Calu3 (cell line): ENCODE measurements around the gene TLE3. TPM values are rescaled to one million over a fixed set of nuclear protein-coding genes. Genes with fewer than 3 reads are reported as not detected.

Experiments
- BruUV-seq: library from RNA; stranded (reverse); fragments of 400-500 nt; replicated peaks from 2 replicates; lab custom pipeline; 2021; lab: Mats Ljungman, UMichigan
- CTCF ChIA-PET: fragments of 300-600 bp; sonication (Branson Sonifier 250); formaldehyde crosslinking; loops from one replicate; lab custom pipeline; 2022; ENCODE audit warnings: antibody characterized with exemption; lab: Charles Lee
- DNase-seq: peaks from one replicate; pipeline ENCODE4 v3.0.0; 2022
- H3K27ac Mint-ChIP-seq: one replicate; pipeline ENCODE4 v1.8.0; 2022; ENCODE audit warnings: mixed read lengths; ENCODE audit not compliant: unreplicated experiment
- H3K27me3 Mint-ChIP-seq: one replicate; pipeline ENCODE4 v1.8.0; 2022; ENCODE audit warnings: mixed read lengths; ENCODE audit not compliant: unreplicated experiment
- H3K36me3 Mint-ChIP-seq: one replicate; pipeline ENCODE4 v1.8.0; 2022; ENCODE audit warnings: mild to moderate bottlenecking, moderate library complexity, mixed read lengths; ENCODE audit not compliant: insufficient read depth, unreplicated experiment
- H3K4me1 Mint-ChIP-seq: one replicate; pipeline ENCODE4 v1.8.0; 2022; ENCODE audit warnings: mild to moderate bottlenecking, low read depth, mixed read lengths; ENCODE audit not compliant: unreplicated experiment
- H3K4me3 Mint-ChIP-seq: one replicate; pipeline ENCODE4 v1.8.0; 2022; ENCODE audit warnings: mild to moderate bottlenecking, low read depth, moderate library complexity, mixed read lengths; ENCODE audit not compliant: unreplicated experiment
- H3K9me3 Mint-ChIP-seq: one replicate; pipeline ENCODE4 v1.8.0; 2022; ENCODE audit warnings: low read depth, mixed read lengths; ENCODE audit not compliant: unreplicated experiment
- intact Hi-C: fragments of 100-400 bp; cut with micrococcal nuclease; formaldehyde crosslinking; loops from one replicate; pipeline ENCODE4 v1.10.0; 2022; ENCODE audit not compliant: unreplicated experiment
- total RNA-seq: library from RNA; stranded (reverse); gene quantifications from 2 replicates; pipeline ENCODE4 v1.2.3, GENCODE V29; 2022
- TF ChIP-seq, protein P1 (sequence below): fragments of 200-600 bp; IDR thresholded peaks from one replicate; pipeline ENCODE4 v1.8.0; 2022; ENCODE audit warnings: antibody characterized with exemption; ENCODE audit not compliant: unreplicated experiment

TLE3 gene
- total RNA-seq, 1 experiment from 2014 or later = 54.8 TPM

- H3K27me3 Mint-ChIP-seq = peaks cover 87% of the 10 kb centered on the region
- H3K9me3 Mint-ChIP-seq = no peaks in the 10 kb centered on the region
- TF ChIP-seq, protein P1, sequence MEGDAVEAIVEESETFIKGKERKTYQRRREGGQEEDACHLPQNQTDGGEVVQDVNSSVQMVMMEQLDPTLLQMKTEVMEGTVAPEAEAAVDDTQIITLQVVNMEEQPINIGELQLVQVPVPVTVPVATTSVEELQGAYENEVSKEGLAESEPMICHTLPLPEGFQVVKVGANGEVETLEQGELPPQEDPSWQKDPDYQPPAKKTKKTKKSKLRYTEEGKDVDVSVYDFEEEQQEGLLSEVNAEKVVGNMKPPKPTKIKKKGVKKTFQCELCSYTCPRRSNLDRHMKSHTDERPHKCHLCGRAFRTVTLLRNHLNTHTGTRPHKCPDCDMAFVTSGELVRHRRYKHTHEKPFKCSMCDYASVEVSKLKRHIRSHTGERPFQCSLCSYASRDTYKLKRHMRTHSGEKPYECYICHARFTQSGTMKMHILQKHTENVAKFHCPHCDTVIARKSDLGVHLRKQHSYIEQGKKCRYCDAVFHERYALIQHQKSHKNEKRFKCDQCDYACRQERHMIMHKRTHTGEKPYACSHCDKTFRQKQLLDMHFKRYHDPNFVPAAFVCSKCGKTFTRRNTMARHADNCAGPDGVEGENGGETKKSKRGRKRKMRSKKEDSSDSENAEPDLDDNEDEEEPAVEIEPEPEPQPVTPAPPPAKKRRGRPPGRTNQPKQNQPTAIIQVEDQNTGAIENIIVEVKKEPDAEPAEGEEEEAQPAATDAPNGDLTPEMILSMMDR = no peak
- no TSS peak for BruUV-seq
- intact Hi-C loops = no loop called here
- no peak for DNase-seq
- H3K36me3 Mint-ChIP-seq = no peaks in the 10 kb centered on the region
- no peaks in the 10 kb centered on the region for H3K4me1 Mint-ChIP-seq
- CTCF ChIA-PET = interaction anchor here (0.7 kb wide), 1 partner anchor 23 kb away, joined by 4 read pairs; no protein-coding TSS in a partner anchor
- no peak overlapping the region for H3K27ac Mint-ChIP-seq
- no peak overlapping the region for H3K4me3 Mint-ChIP-seq
Measured at GRCh38 chr15:70027518-70027917, 70.2 kb downstream of the TLE3 start.

- intact Hi-C loops = no loop called here
Measured at GRCh38 chr15:70026991-70027390, 70.7 kb downstream of the TLE3 start.

DNA sequence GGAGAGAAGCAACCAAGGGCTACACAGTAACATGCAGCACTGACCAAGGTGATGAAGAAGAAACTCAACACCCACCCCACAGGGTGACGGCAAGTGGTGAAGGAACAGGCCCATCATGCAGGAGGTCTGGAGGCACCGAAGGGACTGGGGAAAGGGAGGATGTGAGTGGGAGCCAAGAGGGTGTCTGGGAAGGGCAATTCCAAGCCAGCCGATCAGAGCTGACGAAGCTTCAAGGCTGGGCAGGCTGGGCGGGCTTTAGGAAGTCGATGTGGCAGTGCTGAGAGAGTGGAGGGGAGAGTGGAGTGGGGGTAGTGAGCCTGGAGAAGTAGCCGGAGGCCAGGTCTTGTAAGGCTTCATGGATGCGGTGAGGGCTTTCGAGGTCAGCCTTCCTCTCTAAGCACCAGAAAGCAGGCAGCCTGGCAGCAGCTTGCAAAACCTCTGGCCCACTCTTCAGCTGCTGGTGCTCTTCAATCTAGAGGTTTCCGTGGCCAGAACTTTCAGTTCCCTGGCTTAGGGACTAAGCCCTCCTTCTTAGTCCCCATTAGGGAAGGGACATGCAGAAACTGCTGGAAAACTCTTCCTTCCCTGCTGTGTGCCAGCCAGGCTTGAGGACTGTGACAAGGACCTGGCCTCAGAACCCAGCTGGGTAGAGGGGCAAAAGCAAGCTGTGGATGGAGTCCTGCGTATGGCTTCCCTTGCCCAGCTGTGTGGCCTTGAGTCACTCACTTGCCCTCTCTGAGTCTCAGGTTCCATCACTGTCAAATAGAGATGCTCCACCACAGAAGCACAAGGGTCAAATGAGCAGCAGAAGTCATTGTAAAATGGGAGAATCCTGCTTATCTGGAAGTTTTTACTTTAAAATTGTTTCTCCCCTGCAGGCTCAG lies 72.1 kb downstream of the TLE3 start:
- BruUV-seq = no TSS peak
- H3K4me1 Mint-ChIP-seq = no peaks in the 10 kb centered on the region
- CTCF ChIA-PET = interaction anchor here (0.6 to 1.2 kb wide), 2 partner anchors 11 to 156 kb away, joined by 3 read pairs; no protein-coding TSS in a partner anchor
- no peaks in the 10 kb centered on the region for H3K36me3 Mint-ChIP-seq
- peaks cover 98% of the 10 kb centered on the region for H3K27me3 Mint-ChIP-seq
- no peaks in the 10 kb centered on the region for H3K9me3 Mint-ChIP-seq
- intact Hi-C loops = no loop called here
- no peak overlapping the region for H3K27ac Mint-ChIP-seq
- DNase-seq = no peak
- no peak overlapping the region for H3K4me3 Mint-ChIP-seq
- TF ChIP-seq, protein P1 = no peak

More at GRCh38 chr15:70026991-70027390, 70.7 kb downstream of the TLE3 start:
- no TSS peak for BruUV-seq
- CTCF ChIA-PET = no interaction called here
- Mint-ChIP-seq H3K4me1 (no peaks in the 10 kb centered on the region), H3K36me3 (no peaks in the 10 kb centered on the region), H3K4me3 (no peak overlapping the region), H3K27ac (no peak overlapping the region), H3K27me3 (peaks cover 92% of the 10 kb centered on the region), H3K9me3 (no peaks in the 10 kb centered on the region)
- TF ChIP-seq, protein P1 = no peak
- DNase-seq = no peak

DNA sequence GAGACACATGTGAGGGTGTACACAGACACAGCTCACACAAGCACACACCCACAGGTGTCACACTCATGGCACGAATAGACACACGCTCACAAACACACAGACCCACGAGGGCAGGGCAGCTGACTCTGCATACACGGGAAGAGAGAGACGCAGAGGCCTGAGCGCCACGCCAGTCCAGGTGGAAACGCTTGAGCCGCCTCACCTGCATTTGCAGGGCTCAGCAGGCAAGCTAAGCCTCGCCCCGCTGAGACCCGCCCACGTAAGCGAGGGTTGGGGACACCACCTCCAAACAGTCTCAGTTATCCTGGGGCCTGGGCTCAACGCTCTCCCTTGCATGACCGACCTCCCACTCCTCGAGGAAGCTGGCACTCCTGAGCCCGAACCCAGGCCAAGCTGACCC lies 73.2 kb downstream of the TLE3 start:
- H3K27ac Mint-ChIP-seq = no peak overlapping the region
- no TSS peak for BruUV-seq
- intact Hi-C loops = no loop called here
- TF ChIP-seq, protein P1 = no peak
- no peaks in the 10 kb centered on the region for H3K9me3 Mint-ChIP-seq
- no peak for DNase-seq
- H3K4me3 Mint-ChIP-seq = no peak overlapping the region
- no peaks in the 10 kb centered on the region for H3K36me3 Mint-ChIP-seq
- H3K4me1 Mint-ChIP-seq = no peaks in the 10 kb centered on the region
- CTCF ChIA-PET = interaction anchor here (1.2 to 2.8 kb wide), 2 partner anchors 12 kb away, joined by 3 to 10 read pairs; no protein-coding TSS in a partner anchor
- peaks cover 98% of the 10 kb centered on the region for H3K27me3 Mint-ChIP-seq
